GM19099 (cell line): ENCODE measurements around the gene TIMM29.

Experiments
- POLR2A ChIP-seq: IDR thresholded peaks from 3 replicates; pipeline ENCODE4 v1.6.1; 2011; ENCODE audit warnings: low read depth; ENCODE audit not compliant: insufficient read length; ENCODE audit errors: extremely low read depth

The TIMM29 gene

DNA sequence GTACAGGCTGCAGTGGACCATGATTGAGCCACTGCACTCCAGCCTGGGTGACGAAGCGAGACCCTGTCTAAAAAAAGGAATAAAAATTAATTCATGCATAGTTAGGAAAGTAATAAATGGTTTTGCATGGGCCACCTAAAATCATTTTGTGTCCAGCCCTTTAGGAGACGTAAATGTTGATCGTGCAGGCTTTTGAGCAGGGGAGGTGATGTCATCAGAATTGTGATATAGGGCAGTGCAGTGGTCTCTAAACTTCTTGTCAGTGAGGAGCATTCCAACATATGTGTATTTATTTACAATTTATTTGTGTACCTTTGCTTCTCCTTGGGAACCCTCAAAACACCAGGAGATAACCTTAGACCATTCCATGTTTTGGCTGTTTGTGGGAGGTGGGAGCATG is 35.3 kb downstream of the TIMM29 start:
- TF ChIP-seq POLR2A = no peak

GRCh38 chr19:10964903-10965302 is 36.3 kb downstream of the TIMM29 start:
- TF ChIP-seq POLR2A = no peak

- TF ChIP-seq POLR2A = no peak
Measured at GRCh38 chr19:10965398-10965797, 36.8 kb downstream of the TIMM29 start.

DNA sequence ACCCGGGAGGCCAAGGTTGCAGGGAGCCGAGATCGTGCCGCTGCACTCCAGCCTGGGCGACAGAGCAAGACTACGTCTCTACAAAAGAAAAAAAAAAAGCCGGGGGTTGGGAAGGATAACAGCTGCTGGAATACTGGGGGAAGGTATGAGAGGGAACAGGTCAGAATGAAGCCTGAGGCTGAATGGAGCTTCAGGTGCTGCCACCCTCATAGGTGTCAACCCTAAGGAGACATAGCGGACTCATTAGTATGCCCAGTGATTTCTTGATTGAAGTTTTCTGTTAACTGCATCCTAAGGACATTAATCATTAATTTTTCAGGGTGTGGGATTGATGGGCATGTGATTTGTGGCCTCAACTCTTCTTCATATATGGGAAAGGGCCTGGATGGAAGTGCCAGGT is 38.2 kb downstream of the TIMM29 start:
- TF ChIP-seq POLR2A = no peak

- TF ChIP-seq POLR2A = no peak
Measured at GRCh38 chr19:10968527-10969135, 40.0 kb downstream of the TIMM29 start.

- TF ChIP-seq POLR2A = no peak
Measured at GRCh38 chr19:10971107-10971726, 42.6 kb downstream of the TIMM29 start.

DNA sequence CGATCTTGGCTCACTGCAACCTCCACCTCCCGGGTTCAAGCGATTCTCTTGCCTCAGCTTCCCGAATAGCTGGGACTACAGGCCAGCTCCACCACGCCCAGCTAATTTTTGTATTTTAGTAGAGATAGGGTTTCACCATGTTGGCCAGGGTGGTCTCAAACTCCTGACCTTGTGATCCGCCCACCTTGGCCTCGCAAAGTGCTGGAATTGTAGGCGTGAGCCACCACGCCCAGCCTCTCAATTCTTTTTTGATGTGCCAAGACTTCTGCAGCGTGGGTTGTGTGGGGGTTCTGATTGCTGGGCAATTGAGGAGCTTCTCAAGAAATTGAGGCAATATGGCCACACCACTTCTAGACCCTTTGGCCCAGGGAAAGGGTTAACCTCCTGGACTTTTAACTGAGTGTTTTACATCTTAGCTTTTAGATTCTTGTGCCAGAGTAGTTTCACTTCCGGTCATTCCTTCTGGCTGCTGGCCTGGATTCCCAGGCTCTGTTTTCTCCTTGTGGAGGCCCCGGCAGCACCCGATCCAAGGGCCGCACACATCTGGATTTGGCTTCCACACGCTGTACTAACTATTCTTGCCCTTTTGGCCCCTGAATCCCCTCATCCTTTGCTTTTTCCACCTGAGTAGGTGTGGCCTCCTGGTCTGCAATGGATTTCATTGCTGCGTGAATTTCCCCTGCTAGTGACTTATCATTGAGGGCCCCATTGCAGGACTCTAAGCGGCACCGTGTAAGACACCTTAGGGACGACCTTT is 46.9 kb downstream of the TIMM29 start:
- TF ChIP-seq POLR2A = no peak

GRCh38 chr19:10976131-10976892 is 47.7 kb downstream of the TIMM29 start:
- TF ChIP-seq POLR2A = no peak

DNA sequence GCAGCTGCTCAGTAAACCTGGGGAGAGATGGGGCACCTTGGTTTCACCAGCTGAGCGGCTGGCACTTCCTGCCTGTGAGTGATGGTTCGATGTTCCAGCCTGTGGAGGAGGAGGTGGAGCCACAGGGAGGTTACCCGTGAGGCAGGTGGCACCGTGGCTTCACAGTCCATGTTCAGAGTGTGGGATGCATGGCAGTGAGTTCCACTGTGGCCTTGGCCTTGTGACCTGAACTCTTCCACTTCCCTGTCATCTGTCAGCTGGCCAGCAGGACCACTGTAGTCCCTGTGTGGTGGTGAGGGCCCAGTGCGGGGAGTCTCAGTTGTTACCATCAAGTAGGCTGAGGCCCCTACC is 49.1 kb downstream of the TIMM29 start:
- no peak for TF ChIP-seq POLR2A
